HG02973 (cell line): ENCODE measurements around the gene UBE2H.

Experiments used
- ATAC-seq: cut with Tn5 transposase; IDR thresholded peaks from one replicate; pipeline ENCODE4 v1.9.1; 2021; ENCODE audit warnings: moderate library complexity; ENCODE audit not compliant: unreplicated experiment

UBE2H gene

DNA sequence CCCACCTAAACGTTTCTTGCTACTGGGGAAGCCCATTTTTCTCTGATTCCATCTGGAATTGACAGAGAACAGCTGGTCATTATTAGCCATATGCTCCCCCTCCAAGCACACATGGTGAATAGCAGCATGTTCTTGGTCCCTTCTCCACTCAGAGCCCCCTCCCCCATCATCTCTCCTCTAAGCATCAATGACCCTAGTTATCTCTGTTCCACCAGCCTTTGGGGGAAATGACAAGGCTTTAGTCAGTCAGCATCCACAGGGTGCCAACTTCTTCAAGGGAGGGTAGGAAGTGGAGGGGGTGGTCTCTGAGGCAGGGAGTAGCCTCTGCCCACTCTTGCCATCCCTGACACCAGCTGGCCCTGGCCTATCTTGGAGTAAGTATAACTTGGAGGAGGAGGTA, 163.1 kb downstream of the UBE2H start:
- no peak for ATAC-seq

DNA sequence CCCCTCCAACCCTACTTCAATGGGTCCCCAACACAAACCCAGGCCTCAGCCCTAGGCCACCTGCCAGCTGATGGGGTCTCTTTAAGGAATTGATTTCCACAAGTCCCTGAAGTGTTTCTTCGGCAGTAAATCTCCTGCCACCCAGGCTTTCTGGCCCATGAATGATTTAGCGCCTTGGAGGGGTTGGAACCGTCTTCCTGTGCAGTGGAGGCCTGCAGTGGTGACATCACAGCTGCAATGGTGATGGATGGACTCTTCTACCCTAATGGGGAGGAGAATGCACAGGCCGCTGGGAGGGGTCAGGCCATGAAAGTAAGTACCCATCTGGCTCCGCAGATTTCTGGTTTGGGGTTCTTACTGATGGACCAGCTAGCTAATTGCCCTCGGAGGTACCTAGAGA, 163.8 kb downstream of the UBE2H start:
- ATAC-seq = no peak

DNA sequence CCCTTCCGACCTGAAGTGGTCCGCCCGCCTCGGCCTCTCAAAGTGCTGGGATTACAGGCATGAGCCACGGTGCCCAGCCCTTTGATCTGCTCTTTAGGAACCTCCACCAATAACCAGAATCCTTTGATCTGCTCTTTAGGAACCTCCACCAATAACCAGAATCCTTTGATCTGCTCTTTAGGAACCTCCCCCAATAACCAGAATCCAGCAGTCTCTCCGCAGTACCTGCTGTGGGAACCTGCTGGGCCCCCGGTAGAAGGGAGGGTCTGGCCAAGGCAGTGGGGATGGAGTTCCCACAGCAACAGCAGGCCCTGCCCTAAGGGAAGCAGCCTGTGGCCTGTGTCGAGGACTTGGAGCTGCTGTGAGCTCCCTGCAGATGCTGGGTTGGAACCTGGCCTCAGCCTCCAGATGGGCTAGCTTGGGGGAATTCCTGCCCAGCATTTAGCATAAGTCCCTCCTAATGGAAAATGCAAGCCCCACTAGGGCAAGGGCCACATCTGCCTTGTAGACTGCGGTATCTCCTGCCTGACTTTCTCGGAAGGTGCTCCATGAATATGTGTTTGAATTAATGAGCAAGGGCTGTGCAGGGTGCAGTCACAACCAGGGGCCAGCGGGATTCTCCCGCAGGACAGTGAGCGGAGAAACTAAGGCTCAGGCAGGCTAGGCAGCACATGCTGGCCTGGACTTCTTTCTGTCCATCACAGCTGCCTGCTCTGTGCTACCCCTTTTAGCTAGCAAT, 165.8 kb downstream of the UBE2H start:
- ATAC-seq = no peak

DNA sequence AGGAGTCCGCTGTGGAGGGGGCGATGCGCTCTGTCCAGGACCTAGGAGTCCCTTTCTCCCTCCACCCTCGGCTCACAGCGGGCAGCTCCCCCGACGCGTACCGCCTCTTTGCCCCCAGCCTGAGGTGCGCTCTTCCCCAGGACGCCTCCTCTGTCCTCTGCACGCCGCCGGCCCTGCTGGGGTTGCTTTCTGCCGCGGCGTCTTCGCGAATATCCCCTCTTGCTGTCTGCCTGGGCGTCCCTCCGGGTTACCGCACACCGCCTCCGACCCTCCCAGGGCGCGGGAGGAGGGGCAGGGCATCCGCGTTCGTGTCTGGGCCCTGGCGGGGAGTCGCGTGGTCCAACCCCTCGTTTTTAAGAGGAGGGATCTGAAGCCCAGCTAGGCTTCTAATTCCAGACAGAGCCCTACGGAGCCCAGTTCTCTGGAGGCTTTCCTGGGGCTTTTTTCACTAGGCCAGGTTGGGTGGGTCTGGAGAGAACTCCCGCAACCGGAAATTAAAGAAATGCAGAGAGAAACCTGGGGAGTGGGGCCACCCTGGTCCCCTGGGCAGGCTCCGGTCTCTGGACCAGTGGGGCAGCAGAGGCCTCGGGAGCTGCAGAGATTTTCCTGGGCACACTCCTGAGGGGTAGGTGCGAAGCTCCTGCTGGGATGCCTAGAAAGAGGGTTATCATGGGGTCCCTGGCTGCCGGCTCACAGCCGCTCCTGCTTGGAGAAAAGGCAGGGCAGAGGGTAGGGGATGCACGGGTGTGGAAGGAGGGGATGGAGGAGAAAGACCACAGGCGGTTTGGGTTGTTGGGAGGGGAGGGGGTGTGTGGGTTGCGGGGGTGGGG, 166.9 kb downstream of the UBE2H start:
- ATAC-seq = no peak

DNA sequence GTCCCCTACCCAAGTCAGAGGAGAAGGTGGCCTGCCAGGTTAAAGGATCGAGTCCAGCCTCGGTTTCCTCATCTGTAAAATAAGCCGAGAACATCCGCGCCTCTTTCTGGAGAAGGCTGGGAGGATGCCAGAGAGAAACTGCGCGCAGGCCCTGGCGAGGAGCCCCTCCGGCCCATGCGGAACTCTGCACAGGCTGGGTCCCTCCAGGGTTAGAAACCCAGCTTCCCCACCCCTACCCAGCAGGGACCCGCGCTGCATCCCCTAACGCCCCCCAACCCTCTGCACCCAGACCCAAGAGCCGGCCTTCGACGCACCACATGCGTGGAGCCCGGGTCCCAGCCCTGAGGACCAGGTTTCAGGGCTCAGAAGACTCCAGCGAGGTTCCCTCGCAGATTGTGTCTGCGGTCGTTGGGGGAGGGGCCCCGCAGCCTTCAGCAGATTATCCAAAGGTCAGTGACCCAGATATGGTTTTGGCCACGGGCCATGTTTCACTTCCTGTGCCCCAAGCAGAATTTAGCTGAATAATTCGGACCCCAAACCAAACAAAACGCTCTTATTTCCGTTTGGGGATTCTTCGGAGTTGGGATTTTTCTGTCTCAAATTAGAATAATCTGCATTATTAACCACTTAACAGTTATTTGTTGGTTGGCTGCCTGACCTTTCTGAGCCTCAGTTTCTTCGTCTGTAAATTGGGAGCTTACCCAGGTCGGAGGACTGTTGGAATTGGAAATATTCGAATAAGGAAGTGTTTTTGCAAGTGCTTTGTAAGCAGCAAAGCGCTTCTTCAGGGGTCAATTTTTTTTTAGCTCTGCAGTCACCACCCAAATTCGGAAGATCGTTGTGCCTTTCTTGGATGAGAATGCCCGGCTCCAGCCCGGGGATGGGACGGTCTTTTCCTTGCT, 167.7 kb downstream of the UBE2H start:
- no peak for ATAC-seq

DNA sequence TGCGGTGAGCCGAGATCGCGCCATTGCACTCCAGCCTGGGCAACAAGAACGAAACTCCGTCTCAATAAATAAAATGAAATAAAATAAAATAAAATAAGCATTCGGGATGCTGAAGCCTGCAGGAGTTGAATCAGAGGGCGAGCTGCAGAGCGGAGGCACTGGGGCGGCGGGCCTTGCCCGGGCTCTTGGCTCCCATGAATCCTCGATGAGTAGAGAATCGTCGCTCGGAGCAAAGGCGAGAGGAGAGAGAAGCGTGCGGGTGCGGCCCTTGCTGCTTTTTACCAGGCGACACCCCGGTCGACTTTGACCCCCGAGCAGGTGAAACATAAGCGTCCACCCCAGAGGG, 168.3 kb downstream of the UBE2H start:
- no peak for ATAC-seq

DNA sequence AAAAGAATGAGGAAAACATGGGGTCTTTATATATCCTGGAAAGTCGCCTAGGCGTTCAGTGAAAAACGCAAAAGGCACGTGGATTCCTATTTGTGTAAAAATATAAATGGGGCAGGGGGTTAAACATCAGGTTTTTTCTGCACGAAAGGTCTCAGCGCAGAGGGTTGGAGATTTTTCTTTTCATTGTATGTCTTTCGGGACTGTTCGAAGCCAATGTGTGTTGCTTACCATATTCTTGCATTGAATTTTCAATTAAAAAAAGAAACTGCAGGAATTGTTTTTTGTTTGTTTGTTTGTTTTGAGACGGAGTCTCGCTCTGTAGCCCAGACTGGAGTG, 169.2 kb downstream of the UBE2H start:
- no peak for ATAC-seq

DNA sequence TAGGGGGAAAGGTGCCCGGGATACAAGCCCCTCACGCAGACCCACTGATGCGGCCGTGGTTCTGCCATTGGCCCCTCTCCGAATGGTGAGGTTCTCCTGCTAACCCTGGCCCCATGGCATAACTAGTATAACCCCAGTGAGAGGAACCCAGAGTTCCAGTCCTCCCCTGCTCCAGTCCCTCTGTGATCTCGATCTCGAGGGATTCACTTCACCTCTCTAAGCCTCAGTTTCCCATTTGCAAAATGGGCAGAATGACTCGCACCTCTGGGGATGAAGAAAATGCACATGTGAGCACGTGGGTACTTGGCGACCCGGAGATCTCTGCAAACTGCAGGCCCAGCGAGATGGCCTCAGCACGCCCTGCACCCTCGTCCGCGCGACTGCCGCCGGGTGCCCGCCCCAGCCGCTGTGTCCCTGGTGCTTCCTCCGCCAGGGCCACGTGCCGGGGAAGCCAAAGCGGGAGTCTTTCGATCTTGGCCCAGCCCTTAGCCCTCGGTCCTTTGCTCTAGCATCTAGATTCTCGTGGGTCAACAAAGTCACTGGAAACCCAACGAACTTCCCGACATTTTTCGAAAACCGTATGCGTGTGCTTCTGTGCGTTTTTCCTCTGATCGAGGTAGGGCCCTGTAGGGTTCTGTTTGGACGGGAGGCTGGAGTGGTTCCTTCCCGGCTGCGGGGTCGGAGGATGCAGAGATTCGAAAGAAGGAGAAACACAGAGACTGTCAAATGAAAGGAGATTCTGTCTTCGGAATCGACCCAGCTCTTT, 169.8 kb downstream of the UBE2H start:
- no peak for ATAC-seq

DNA sequence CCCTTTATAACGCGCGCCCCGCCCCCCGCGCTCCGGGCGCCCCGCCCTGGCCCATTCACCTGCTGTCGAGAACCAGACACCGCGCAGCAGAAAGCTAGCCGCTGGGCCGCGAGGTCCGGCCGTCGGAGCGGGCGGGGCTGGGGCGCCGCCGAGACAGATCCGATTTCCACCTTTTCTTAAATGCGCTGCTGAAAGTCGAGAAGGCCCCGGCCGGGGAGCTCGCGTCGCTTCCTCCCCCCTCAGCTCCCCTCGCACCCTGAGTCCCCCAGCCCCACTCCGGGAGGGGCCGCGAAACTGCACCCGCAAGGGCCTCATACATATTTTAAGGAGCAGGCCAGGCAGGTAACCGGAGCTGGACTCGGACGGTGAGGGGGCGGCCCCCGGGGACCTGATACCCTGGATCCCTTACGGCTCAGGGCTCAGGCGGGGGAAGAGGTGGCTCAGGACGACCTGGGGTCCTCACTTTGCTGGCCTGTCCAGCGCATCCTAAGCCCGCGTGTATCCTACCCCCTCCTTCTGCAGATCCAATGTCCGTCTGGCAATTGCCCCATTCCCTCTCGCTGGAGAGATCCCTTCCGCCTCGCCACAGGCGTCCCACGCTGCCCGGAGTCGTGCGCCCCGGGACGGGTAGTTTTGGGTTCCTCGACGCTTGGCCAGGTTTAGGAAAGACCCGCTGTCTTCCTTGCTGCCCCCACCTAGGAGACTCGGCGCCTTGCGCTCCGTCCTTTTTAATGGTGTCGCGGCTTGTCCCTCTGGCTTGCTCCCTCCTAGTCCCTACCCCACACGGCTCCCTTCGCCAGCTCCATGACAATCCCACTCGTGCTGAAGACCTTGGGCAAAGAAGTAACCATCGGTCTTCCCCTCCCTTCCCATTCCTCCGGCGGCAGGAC, 170.6 kb downstream of the UBE2H start:
- no peak for ATAC-seq

DNA sequence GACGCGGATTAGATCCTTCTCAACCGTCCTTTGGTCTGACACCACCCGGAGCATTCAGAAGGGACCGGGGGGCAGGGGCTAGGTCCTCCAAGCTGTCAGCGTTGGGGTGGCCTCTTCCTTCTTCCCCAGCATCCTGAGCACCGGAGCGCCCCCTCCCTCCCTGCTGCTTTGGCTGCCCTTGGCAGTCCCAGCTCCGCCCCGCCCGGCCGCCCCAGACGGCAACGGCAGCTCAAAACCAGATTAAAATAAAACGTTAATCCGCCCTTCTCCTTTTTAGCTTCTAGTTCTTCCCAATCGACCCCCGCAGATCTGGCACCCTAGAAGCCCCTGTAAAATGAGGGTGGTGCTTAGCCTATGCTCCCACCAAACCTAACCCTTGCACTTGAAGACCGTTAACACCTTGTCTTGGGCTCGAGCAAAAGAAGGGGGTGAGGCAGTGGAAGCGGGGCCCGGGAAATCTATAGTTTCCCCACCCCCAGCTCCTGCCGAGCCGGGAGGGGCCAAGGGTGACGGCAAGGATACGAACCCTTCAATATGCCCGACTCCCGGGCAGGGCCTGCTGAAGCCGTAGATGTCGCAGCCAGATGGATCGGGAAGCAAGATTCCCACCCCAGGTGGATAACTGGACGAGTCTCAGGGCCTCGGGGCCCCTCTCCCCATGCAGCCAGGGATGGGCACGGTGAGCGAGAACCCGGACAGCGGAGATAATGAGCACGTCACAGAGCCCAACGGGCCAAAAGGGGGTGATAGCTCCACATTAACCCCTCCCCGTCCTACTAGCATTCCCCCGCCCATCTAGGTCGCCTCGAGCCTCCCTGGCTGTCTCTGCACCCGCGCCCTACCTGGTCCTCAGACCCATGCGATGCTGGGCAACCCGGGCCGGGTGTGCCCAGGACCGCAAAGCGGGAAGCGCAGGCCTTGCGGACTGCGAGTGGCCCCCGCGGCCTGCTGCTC, 171.5 kb downstream of the UBE2H start:
- no peak for ATAC-seq
